ENCODE data around the gene ZRANB1. TPM values are rescaled to one million over a fixed set of nuclear protein-coding genes. Genes with fewer than 3 reads are reported as not detected.

Gene ZRANB1
- total RNA-seq, 4 donors from 2014 or later: 22.1 to 37.5 (median 25.0) TPM

GRCh38 chr10:125000366-125001312 is 58.7 kb downstream of the ZRANB1 start:
- 80 to 84% methylated on average over 32 to 34 of the region's 35 CpGs for WGBS, 2 donors
- Histone ChIP-seq H3K9me3 (no peaks in the 10 kb centered on the region), H3K4me1 (no peaks in the 10 kb centered on the region), H3K4me3 (replicated peaks in 1 of 3) (no peak overlapping the region), H3K27ac (no peak overlapping the region), H3K36me3 (peaks cover 63 to 72% of the 10 kb centered on the region in 2 donors), H3K27me3 (no peaks in the 10 kb centered on the region)
- intact Hi-C loops (cut with DNase I): no loop called here
- TF ChIP-seq, protein P1, sequence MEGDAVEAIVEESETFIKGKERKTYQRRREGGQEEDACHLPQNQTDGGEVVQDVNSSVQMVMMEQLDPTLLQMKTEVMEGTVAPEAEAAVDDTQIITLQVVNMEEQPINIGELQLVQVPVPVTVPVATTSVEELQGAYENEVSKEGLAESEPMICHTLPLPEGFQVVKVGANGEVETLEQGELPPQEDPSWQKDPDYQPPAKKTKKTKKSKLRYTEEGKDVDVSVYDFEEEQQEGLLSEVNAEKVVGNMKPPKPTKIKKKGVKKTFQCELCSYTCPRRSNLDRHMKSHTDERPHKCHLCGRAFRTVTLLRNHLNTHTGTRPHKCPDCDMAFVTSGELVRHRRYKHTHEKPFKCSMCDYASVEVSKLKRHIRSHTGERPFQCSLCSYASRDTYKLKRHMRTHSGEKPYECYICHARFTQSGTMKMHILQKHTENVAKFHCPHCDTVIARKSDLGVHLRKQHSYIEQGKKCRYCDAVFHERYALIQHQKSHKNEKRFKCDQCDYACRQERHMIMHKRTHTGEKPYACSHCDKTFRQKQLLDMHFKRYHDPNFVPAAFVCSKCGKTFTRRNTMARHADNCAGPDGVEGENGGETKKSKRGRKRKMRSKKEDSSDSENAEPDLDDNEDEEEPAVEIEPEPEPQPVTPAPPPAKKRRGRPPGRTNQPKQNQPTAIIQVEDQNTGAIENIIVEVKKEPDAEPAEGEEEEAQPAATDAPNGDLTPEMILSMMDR (IDR thresholded peaks at IDR 0.05): no peak
- TF ChIP-seq POLR2A (IDR thresholded peaks at IDR 0.05): no peak
- no peak for DNase-seq

DNA sequence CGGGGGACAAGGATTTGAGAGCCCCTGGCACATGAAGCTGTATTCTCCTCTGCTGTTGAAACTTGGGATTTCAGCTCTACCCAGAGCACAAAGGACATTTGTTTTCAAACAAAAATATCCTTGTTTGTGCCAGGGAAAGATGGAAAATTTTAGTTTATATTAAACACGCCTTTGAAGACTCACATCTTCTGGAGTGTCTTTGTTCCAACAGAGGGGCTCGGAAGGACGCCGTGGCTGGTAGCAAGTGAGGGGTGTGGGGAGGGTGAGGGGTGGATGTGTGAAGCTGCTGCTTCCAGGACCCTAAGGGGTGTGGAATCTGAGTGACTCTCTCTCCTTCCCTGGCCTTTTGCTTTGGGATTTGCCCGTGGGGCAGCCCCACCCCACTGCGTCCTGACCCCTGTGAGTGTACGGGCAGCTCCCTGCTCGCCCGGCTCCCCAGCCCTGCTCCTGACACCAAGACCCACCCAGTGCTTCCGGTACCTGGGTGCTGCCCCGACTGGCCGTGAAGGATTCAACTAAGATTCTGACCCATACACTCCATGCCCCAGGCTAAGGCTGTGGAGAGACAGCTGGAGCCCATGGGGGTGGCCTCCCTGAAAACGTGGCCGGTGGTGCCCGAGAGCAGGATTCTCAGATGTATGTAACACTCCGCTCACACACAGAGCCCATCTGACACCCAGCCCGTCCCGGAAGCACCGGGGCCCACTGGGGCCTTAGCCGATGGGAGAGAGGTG is 59.6 kb downstream of the ZRANB1 start:
- intact Hi-C loops (cut with DNase I): no loop called here

GRCh38 chr10:125002047-125002422 is 60.1 kb downstream of the ZRANB1 start:
- no peaks in the 10 kb centered on the region for H3K27me3 ChIP-seq
- no peak for TF ChIP-seq POLR2A (IDR thresholded peaks at IDR 0.05)
- TF ChIP-seq, protein P1 (IDR thresholded peaks at IDR 0.05): no peak
- DNase-seq: no peak
- H3K4me3 ChIP-seq (replicated peaks in 1 of 3): no peak overlapping the region
- no peaks in the 10 kb centered on the region for H3K4me1 ChIP-seq
- H3K36me3 ChIP-seq: peaks cover 52 to 63% of the 10 kb centered on the region in 2 donors
- WGBS, 2 donors: 81 to 93% methylated on average over 2 to 9 of the region's 12 CpGs
- no peaks in the 10 kb centered on the region for H3K9me3 ChIP-seq
- intact Hi-C loops (cut with DNase I): no loop called here
- H3K27ac ChIP-seq: no peak overlapping the region

More for the DNA sequence above, 59.6 kb downstream of the ZRANB1 start:
- no peak for DNase-seq
- 76 to 83% methylated on average over 17 to 20 of the region's 21 CpGs for WGBS, 2 donors
- no peak overlapping the region for H3K4me3 ChIP-seq (replicated peaks in 1 of 3)
- no peaks in the 10 kb centered on the region for H3K27me3 ChIP-seq
- H3K36me3 ChIP-seq: peaks cover 58 to 68% of the 10 kb centered on the region in 2 donors
- H3K4me1 ChIP-seq: no peaks in the 10 kb centered on the region
- H3K27ac ChIP-seq: no peak overlapping the region
- no peaks in the 10 kb centered on the region for H3K9me3 ChIP-seq
- TF ChIP-seq POLR2A (IDR thresholded peaks at IDR 0.05): no peak
- TF ChIP-seq, protein P1 (IDR thresholded peaks at IDR 0.05): no peak

DNA sequence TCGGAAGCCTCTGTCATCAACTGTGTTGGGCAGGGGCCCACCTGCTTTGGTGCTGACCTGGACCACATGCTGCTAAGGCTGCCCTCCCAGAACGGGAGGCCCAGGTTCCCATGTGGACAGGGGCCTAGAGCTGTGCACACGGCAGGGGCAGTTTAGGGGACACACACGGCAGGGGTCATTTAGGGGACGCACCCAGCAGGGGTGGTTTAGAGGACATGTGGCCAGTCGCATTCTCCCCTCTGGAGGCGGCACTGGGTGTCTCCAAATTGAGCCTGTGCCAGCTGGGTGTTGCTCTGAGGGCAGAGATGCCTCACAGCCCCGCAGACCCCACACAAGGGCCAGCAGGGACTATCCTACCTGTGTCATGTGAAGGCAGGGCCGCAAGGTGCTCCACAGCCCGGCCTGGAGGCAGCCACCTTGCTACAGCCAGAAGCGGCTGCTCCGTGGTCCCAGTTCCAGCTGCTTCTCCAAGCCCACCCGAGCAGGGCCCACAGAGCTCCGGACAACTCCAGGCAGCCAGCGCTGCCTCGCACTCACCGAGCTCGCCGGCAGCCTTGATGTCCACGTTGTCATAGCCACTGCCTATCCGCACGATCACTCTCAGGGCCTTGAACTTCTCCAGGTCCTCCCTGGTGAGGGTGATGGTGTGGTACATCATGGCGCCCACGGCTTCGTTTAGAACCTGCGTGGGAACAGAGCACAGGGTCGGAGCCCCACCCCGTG is 60.7 kb downstream of the ZRANB1 start:
- intact Hi-C loops (cut with DNase I): no loop called here
- H3K27ac ChIP-seq: no peak overlapping the region
- no peak for DNase-seq
- TF ChIP-seq, protein P1 (IDR thresholded peaks at IDR 0.05): no peak
- TF ChIP-seq POLR2A (IDR thresholded peaks at IDR 0.05): no peak
- H3K9me3 ChIP-seq: no peaks in the 10 kb centered on the region
- 92 to 100% methylated on average over 5 to 14 of the region's 28 CpGs for WGBS, 2 donors
- H3K4me1 ChIP-seq: no peaks in the 10 kb centered on the region
- no peaks in the 10 kb centered on the region for H3K27me3 ChIP-seq
- H3K36me3 ChIP-seq: peaks cover 47 to 57% of the 10 kb centered on the region in 2 donors
- H3K4me3 ChIP-seq (replicated peaks in 1 of 3): no peak overlapping the region

All from thyroid gland (tissue), 4 donors.